Brain microvascular endothelial cell (primary cell): ENCODE measurements around the gene COCH.

Experiments
- DNase-seq: peaks from one replicate; pipeline ENCODE4 v3.0.0-alpha.2; 2020
- H3K27ac ChIP-seq: fragments of 250-450 bp; sonication (Bioruptor Pico); 2 replicates; pipeline ENCODE4 v1.5.1; 2020; ENCODE audit warnings: mild to moderate bottlenecking, moderate library complexity
- H3K27me3 ChIP-seq: fragments of 250-450 bp; sonication (Bioruptor Pico); replicated peaks from 2 replicates; pipeline ENCODE4 v1.5.1; 2020; ENCODE audit warnings: mild to moderate bottlenecking
- H3K36me3 ChIP-seq: fragments of 250-450 bp; sonication (Bioruptor Pico); replicated peaks from 2 replicates; pipeline ENCODE4 v1.5.1; 2020; ENCODE audit warnings: mild to moderate bottlenecking
- H3K4me3 ChIP-seq: 2 replicates; pipeline ENCODE4 v1.5.1; 2011; ENCODE audit warnings: low read depth, mild to moderate bottlenecking, control low read depth, low read length, moderate library complexity
- CTCF ChIP-seq: IDR thresholded peaks from 2 replicates; pipeline ENCODE4 v1.5.1; 2011; ENCODE audit warnings: low read depth, mild to moderate bottlenecking, moderate library complexity, low read length, control low read depth, inconsistent platforms; ENCODE audit errors: missing control alignments
- in situ Hi-C: cut with HindIII; loops from 2 replicates; pipeline ENCODE4 v1.10.0; 2017; ENCODE audit warnings: low sequenced_read_pairs, low pct_ligation_motif_present

COCH gene

GRCh38 chr14:30853946-30854345 lies 20.4 kb upstream of the COCH start:
- DNase-seq = no peak
- no peak overlapping the region for H3K27ac ChIP-seq
- no peaks in the 10 kb centered on the region for H3K27me3 ChIP-seq
- in situ Hi-C loops = no loop called here
- no peaks in the 10 kb centered on the region for H3K36me3 ChIP-seq
- H3K4me3 ChIP-seq = no peak overlapping the region
- no peak for TF ChIP-seq CTCF

GRCh38 chr14:30854492-30854891 lies 19.9 kb upstream of the COCH start:
- no peak for DNase-seq
- Histone ChIP-seq H3K27ac (no peak overlapping the region), H3K27me3 (no peaks in the 10 kb centered on the region), H3K36me3 (no peaks in the 10 kb centered on the region), H3K4me3 (no peak overlapping the region)
- in situ Hi-C loops = no loop called here
- TF ChIP-seq CTCF = no peak

DNA sequence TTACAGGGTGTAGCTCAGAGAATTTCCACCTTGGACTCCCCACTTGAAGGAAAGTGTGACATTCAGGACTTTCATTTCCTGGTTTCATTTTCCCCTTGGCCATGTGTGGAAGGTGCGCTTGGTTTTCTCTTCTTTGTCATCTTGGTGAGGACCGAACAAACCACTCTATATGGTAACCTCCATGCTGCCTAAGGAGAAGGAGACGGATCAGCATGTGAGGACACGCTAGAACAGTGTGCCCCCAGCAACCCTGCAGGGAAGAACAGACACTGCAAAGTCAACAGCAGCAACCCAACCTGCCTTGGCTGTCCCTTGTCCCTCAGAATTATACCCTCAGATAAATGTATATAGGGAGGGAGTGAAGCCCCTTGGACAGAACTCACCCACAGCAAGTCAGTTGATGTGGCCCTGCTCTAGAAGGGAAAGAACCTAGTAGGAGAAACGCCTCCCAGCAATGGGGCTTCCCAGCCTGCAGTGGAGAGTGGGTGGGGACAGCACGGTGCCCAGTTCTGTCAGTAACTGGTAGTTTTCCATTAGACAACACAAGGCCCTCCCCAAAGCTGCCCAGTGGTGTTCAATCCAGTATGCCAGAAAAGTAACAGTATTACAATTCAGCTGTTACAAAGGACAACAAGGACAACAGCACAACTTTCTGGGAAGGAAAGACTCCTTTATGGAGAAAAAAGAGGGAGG lies 18.9 kb upstream of the COCH start:
- H3K4me3 ChIP-seq = no peak overlapping the region
- no peak for TF ChIP-seq CTCF
- no peaks in the 10 kb centered on the region for H3K36me3 ChIP-seq
- no peak for DNase-seq
- in situ Hi-C loops = no loop called here
- no peaks in the 10 kb centered on the region for H3K27me3 ChIP-seq
- H3K27ac ChIP-seq = no peak overlapping the region

GRCh38 chr14:30861200-30861599 lies 13.2 kb upstream of the COCH start:
- Histone ChIP-seq H3K36me3 (no peaks in the 10 kb centered on the region), H3K4me3 (no peak overlapping the region), H3K27ac (no peak overlapping the region), H3K27me3 (no peaks in the 10 kb centered on the region)
- in situ Hi-C loops = no loop called here
- DNase-seq = no peak
- no peak for TF ChIP-seq CTCF

DNA sequence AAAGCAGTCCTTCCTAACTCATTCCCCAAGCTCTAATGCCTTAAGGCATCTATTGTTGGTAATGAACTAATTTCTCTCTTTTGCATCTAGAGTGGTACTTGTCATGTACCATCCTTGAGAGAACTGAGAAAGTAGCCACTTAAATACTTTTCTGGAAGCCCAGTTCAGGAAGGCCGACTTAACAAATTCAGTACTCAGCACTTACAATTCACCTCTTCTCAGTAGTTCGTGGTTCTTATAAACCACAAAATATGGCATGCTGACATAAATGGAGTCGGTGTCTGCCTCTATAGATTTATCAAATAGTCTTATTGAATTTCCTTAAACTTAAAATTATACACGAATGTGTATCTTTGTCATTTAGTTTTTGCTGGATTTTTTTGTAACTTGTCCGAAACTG lies 9.4 kb upstream of the COCH start:
- Histone ChIP-seq H3K27ac (no peak overlapping the region), H3K4me3 (no peak overlapping the region), H3K36me3 (no peaks in the 10 kb centered on the region), H3K27me3 (no peaks in the 10 kb centered on the region)
- no peak for TF ChIP-seq CTCF
- in situ Hi-C loops = no loop called here
- DNase-seq = no peak

DNA sequence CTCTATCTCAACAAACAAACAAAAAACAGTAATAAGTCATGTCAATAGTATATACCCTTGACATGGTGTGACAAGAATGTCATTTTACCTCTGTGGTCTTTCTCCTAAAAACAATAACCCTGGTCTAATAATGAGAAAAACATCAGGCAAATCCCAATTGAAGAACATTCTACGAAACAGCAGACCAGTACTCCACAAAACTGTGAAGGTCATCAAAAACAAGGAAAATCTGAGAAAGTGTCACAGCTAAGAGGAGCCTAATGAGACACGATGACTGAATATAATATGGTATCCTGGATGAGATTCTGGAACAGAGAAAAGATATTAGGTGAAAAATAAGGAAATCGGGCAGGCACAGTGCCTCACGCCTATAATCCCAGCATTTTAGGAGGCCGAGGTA lies 5.6 kb upstream of the COCH start:
- no peak for DNase-seq
- in situ Hi-C loops = no loop called here
- Histone ChIP-seq H3K27me3 (no peaks in the 10 kb centered on the region), H3K27ac (no peak overlapping the region), H3K4me3 (no peak overlapping the region), H3K36me3 (no peaks in the 10 kb centered on the region)
- no peak for TF ChIP-seq CTCF
